ENCODE measurements around the gene OSMR.
"Not testable (repeated sequence)": the region's sequence is repeated elsewhere in the genome, so short reads cannot be mapped to it uniquely, and the experiment has no call there.

Gene OSMR

GRCh38 chr5:38831909-38832308 lies 13.9 kb upstream of the OSMR start:
- no peak for DNase-seq

DNA sequence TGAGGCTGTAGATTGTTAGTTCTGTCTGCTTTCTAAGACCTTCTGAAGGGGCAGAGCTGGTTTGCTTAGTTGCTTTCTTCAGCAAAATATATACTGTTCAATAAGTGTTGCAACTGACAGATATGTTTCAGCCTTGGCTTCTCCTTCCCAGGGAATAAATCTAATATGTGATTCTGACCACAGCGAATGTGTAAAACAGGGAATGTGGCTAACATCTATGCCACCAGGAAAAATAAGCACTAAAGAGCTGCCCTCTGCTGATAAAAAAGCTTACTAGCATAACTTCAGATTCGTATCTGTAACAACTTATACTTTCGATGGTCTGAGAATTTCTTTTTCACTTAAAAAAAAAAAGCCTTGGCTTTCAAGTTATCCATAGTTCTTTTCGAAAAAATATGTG lies 13.0 kb upstream of the OSMR start:
- DNase-seq: no peak

GRCh38 chr5:38835887-38836286 lies 9.9 kb upstream of the OSMR start:
- no peak for DNase-seq

DNA sequence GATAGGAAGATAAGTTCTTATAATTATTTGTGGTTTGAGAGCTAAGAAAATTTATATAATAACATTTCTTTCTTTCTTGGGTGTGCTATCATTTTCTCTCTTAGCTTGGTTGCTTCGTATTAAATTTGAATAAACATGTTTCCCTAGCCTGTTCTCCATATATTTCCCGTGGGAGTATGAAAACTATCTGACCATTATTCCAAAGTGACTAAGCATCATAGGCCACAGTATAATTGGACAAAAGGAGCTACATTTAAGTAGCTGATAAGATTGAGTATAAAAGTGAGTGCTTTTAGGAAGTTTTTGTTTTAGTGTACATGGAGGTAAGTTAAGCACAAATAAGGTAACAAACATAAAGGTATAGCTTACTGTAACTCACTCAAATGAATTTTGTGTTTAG lies 8.4 kb upstream of the OSMR start:
- no peak for DNase-seq

DNA sequence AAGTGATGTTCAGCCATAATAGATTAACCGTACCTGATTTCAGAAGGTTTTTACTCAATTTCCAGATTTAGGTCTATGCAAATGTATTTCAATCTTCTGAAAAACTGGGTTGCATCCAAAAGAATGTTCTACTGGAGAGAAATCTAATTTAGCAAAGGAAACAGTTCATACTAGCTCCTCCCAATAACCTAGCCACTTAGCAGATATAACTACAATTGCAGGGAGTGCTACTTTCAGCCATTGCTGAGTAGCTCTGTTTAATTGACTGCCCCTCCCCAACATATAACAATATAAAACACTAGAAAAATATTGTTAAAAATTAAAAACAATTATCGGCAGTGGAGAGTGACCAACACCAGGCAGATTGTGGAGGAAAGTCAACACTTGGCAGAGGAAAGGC lies 7.9 kb upstream of the OSMR start:
- no peak for DNase-seq

- DNase-seq: no peak
Observed at GRCh38 chr5:38843665-38844064, 2.1 kb upstream of the OSMR start.

GRCh38 chr5:38846379-38847011 lies 683 bp downstream of the OSMR start:
- no peak for DNase-seq

- no peak for DNase-seq
Observed at GRCh38 chr5:38847559-38848347, 1.9 kb downstream of the OSMR start.

- no peak for DNase-seq
Observed at GRCh38 chr5:38848637-38849036, 2.8 kb downstream of the OSMR start.

DNA sequence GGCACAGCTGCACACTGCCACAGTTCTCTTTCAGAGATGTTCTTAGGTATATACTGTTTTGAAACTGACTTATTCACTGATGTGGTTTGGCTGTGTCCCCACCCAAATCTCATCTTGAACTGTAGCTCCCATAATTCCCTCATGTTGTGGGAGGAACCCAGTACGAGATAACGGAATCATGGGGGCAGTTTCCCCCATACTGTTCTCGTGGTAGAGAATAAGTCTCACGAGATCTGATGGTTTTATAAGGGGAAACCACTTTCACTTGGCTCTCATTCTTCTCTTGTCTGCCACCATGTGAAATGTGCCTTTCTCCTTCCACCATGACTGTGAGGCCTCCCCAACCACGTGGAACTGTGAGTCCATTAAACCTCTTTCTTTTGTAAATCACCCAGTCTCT lies 5.8 kb downstream of the OSMR start:
- not testable (repeated sequence) for DNase-seq

- DNase-seq: no peak
Observed at GRCh38 chr5:38853753-38854470, 8.1 kb downstream of the OSMR start.

- no peak for DNase-seq
Observed at GRCh38 chr5:38854907-38855306, 9.1 kb downstream of the OSMR start.

DNA sequence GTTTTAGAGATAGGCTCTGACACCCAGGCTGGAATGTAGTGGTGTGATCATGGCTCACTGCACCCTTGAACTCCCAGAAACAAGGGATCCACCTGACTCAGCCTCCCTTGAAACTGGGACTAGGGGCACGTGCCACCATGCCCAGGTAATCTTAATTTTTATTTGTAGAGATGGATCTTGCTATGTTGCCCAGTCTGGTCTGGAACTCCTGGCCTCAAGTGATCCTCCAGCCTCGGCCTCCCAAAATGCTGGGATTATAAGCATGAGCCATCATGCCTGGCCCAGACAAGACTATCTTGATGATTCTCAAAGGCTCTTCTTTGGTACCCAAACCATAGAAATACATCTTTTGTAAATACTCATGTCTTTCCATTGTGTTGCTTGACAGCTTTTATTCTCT lies 10.8 kb downstream of the OSMR start:
- DNase-seq: no peak

DNA sequence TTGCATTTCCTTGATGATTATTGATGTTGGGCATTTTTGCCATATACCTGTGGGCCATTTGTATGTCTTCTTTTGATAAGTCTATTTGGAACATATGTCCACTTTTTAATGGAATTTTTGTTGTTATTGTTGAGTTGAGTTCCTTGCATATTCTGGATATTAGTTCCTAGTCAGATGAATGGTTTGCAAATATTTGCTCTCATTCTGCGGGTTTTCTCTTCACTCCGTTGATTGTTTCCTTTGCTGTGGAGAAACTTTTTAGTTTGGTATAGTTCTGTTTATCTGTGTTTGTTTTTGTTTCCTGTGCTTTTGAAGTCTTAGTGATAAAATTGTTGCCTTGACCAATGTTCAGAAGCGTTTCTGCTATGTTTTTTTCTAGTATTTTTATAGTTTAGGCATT lies 13.0 kb downstream of the OSMR start:
- DNase-seq: no peak

DNA sequence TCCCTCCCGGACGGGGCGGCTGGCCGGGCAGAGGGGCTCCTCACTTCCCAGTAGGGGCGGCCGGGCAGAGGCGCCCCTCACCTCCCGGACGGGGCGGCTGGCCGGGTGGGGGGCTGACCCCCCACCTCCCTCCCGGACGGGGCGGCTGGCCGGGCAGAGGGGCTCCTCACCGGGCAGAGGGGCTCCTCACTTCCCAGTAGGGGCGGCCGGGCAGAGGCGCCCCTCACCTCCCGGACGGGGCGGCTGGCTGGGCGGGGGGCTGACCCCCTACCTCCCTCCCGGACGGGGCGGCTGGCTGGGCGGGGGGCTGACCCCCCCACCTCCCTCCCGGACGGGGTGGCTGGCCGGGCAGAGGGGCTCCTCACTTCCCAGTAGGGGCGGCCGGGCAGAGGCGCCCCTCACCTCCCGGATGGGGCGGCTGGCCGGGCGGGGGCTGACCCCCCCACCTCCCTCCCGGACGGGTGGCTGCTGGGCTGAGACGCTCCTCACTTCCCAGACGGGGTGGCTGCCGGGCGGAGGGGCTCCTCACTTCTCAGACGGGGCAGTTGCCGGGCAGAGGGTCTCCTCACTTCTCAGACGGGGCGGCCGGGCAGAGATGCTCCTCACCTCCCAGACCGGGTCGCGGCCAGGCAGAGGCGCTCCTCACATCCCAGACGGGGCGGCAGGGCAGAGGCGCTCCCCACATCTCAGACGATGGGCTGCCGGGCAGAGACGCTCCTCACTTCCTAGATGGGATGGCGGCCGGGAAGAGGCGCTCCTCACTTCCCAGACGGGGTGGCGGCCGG lies 16.4 kb downstream of the OSMR start:
- DNase-seq: not testable (repeated sequence)

GRCh38 chr5:38866362-38867031 lies 20.7 kb downstream of the OSMR start:
- DNase-seq: no peak

GRCh38 chr5:38867032-38867398 lies 21.2 kb downstream of the OSMR start:
- no peak for DNase-seq

DNA sequence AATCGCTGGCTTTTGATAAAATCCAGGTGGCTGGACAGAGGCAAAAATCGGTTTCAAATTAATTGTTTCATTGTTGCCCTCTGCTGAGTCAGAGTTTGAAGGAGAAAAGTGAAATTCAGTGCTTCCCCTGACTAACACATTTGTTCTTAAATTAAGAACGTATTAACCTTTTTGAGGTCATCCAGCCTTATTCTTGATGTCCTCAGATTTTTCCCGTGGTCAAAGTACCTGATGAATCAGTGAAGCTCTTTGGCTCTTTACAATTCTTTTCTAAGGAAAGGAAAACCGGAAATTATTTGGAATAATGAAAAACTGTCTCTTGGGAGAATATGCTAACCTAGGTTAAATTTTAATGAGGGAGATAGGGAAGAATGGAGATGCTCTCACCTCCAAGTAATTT lies 21.6 kb downstream of the OSMR start:
- no peak for DNase-seq

DNA sequence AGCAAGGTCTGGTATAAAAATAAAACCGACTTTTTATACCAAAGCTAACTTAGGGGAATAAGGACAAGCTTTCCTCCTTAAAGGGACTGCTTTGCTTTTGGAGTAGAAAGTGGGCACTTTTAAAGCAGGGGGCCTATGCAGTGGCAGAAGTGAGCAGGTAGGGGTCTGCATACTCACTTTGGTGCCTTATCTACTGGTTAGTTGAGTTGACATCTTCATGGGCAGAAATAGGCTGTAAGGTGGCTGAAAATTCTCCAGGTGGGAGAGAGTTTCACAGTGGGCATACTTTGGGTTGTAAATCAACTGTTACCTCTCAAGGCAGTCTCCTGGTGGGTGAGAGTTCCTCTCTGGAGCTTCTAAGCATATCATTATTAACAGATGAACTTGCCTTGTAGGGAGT lies 24.8 kb downstream of the OSMR start:
- no peak for DNase-seq

GRCh38 chr5:38871058-38871605 lies 25.3 kb downstream of the OSMR start:
- no peak for DNase-seq

- DNase-seq: no peak
Observed at GRCh38 chr5:38871790-38872551, 26.2 kb downstream of the OSMR start.

- DNase-seq: no peak
Observed at GRCh38 chr5:38872826-38873225, 27.0 kb downstream of the OSMR start.

Data from NCI-H774 (cell line).